IPS DF 19.7 (cell line): ENCODE data around the gene ABCD1.
"Not testable (repeated sequence)": the region's sequence is repeated elsewhere in the genome, so short reads cannot be mapped to it uniquely, and the experiment has no call there.

Experiments used
- DNase-seq: peaks from one replicate; pipeline ENCODE4 v3.0.0-alpha.2; 2013; ENCODE audit warnings: low read depth, low spot score

ABCD1 gene

DNA sequence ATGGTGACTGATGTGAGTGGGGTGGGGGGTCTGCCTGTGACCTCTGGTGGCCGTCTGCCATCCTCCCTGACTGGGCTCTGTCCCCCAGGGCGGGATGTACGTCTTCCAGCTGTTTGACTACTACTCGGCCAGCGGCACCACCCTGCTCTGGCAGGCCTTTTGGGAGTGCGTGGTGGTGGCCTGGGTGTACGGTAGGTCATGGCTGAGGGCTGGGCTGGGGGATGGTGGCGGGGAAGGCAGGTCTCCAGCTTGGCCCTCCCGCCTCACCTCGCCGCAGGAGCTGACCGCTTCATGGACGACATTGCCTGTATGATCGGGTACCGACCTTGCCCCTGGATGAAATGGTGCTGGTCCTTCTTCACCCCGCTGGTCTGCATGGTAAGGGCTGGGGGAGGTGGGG lies 30.4 kb upstream of the ABCD1 start:
- not testable (repeated sequence) for DNase-seq

DNA sequence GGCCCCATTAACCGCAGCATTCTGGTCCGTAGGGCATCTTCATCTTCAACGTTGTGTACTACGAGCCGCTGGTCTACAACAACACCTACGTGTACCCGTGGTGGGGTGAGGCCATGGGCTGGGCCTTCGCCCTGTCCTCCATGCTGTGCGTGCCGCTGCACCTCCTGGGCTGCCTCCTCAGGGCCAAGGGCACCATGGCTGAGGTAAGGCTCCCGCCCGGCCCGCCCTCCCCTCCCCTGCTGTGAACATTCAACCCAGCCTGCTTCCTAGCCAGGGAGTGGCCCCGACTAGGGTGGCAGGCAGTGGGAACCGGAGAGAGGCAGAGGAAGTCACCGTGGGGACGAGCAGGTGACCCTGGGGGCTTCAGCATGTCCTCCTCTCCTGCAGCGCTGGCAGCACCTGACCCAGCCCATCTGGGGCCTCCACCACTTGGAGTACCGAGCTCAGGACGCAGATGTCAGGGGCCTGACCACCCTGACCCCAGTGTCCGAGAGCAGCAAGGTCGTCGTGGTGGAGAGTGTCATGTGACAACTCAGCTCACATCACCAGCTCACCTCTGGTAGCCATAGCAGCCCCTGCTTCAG lies 29.9 kb upstream of the ABCD1 start:
- DNase-seq: no peak

GRCh38 chrX:153696100-153696499 lies 28.6 kb upstream of the ABCD1 start:
- no peak for DNase-seq

GRCh38 chrX:153696538-153696937 lies 28.1 kb upstream of the ABCD1 start:
- DNase-seq: not testable (repeated sequence)

- DNase-seq: not testable (repeated sequence)
These were observed 27.5 kb upstream of the ABCD1 start for GRCh38 chrX:153696986-153697722.

- DNase-seq: no peak
These were observed 26.5 kb upstream of the ABCD1 start for GRCh38 chrX:153697924-153698865.

DNA sequence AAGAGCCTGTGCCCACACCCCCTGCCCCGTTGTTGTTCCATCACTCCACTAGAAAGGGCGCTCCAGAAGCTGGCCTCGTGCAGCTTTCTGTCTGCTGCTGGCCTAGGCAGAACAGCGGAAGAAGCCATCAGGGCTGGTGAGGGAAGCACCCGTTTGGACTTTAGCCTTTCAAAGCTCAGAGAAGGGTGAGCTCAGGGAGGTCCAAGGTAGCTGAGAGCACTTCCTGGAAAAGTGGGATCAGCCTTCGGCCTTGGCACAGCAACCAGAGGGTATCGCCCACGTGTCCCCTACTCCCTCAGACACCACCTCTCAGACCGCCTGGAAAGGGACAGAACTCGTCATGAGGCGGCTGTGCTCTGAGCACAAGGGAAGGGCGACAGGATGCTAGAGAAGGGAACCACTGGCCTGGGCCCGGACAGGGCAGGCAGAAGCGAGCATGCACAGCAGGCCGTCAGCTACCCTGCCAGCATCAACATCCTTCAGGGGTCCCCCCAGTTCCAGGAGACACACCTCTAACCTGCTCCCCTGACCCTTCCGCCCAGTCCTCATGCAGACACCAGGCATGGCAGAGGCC lies 25.4 kb upstream of the ABCD1 start:
- not testable (repeated sequence) for DNase-seq

DNA sequence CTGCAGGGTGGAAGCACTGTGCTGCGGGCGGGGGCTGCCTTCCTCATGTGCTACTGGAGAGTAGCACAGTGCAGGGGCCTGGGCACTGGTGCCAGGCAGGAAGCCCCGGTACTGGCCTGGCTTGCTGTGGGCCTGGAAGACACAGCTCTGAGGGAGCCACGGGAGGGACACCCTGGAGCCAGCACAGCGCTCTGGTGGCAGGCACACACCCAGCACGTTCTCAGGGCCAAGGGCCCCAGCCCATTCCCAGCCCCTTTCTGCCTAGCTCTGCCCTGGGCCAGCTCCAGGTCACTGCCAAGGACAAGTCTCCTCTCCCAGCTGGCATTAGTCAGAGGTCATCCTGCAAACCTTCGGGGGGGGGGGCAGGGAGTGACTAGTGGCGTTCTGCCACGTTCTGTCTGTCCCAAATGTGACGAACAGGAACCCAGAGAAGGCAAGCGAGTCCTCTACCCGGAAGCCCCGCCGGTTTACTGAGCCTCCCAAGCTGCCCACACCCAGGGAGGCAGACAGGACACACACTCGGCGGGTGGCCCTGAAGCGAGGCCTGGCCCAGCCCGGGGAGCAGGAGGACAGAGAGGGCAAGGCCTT lies 24.8 kb upstream of the ABCD1 start:
- DNase-seq: not testable (repeated sequence)

DNA sequence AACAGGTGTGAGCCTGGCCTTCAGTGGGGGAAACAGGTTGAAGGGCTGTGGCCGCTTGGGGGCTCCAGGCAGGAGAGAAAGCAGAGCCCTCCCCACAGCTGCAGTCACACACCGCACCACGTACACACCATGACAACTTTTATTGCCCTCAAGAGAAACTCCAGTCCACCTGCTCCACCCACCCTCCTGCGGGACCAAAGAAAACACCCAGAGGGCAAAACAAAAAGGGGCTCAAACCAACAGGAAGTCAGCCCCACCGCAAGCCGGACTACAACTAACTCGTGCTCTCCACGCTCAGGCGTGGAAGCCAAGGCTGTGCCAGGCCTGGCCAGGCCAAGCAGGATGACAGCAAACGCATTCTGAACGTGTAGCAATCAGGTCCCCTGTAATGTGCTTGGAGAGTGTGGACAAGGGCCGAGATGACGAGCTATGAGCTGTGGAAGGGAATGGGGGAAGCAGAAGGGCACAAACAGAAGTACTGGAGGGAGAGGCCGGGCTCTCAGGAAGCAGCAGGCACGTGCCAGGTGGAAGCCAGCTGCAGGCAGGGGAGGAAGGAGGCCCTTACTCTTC lies 24.2 kb upstream of the ABCD1 start:
- DNase-seq: no peak

DNA sequence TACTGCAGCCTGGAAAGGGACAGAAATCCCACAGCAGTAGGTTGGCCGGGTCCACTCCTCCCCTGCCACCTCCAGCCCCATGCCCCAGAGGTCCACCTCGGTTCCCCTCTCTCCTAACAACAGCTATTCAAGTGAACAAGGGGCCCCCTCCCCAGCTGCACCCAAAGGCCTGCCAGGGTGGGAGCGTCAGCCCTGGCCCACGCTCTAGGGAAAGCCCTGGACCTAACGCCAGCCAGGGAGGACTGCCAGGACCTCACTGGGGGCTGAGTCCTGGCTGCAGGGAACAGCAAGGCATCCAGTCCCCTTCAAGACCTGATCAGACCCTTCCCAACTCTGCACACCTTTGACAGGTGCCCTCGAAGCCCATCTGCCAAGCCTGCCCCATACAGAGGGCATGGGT lies 23.7 kb upstream of the ABCD1 start:
- DNase-seq: no peak

DNA sequence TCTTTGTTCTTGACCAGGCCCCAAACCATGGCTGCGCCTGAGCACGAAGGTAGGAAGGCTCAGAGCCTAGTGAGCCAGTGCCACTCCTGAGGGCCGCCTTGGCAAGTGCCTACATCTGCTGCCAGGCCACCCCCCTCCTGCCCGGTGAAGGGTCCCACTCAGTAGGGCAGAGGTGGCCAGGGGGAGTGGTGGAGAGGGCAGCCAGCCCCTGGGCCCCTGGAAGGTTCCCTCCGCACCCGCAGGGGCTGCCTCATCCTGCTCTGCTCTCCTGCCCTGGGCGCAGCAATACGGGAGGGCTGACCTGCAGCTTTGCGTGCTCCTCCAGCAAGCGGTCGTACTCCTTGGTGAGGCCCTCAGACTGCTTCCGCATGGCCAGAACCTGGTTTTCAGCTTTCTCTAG lies 22.9 kb upstream of the ABCD1 start:
- DNase-seq: no peak

DNA sequence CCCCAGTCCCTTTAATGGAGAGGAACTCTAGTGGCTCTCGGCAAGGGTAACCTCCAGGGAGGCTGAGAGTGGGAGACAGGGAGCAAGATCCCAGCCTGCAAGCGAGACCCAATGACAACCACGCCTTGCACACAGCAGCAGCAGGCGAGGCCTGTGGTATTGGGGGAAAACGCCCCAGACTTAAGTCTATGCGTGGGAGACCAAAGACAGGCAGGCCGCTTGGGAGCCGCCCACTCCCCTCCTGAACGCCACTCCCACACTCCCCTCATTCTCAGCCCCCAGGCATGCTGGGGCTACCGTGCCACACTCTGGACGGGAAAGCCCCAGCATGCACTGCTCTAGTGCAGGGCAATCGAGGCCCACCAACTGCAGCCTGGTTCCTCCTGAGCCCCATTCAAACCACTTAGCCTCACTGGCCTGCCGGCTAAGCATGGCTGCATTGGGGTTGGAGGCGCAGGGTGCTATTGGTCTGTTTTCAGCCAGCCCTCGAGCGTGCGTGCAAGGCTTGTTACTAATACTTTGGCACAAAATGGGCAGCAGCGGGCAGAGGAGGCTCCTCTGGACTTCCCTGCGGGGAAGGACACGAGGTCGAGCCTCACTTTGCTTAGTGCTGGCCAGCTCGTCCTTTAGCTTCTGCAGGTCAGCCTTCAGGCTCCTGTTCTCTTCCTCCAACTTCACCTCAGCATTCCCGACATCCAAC lies 22.2 kb upstream of the ABCD1 start:
- DNase-seq: no peak

DNA sequence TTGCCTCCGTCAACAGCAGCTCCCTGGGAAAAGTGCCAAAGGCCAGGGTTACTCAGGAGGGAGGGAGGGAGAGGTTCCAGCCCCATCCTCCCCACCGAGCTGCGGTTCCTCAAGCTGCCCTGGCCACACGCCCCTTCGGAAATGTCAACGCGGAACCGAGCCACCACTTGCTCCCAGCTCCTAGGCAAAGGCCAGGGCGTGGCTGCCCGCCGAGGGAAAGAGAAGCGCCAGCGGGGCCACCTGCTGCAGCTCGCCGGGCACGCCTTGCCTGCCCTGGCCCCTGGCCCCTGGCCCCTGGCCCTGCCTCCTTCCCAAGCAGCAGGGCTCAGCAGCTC lies 21.7 kb upstream of the ABCD1 start:
- DNase-seq: no peak

DNA sequence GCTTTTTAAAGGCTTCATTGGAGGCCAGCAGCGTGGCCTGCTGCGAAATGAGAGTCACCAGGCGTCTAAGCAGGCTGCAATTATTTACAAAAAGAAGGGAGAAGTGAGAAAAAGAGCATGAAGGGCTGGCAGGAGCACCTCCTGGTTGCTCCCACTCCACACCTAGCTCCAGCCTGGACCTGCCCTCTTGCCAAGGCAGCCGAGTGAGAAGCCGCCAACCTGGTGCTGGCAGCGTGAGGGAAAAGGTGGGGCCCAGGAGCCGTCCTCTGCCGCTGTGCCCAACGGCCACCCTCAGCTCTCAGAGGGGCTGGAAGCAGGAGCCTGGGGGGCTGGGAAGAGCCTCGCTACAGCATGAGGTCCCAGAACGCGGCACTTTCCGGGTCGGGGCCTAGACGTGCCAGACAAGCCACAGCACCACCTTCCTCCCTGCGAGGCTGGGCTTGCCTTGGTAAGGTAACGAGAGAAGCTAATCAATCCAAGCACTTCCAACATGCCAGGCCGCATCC lies 20.6 kb upstream of the ABCD1 start:
- no peak for DNase-seq

DNA sequence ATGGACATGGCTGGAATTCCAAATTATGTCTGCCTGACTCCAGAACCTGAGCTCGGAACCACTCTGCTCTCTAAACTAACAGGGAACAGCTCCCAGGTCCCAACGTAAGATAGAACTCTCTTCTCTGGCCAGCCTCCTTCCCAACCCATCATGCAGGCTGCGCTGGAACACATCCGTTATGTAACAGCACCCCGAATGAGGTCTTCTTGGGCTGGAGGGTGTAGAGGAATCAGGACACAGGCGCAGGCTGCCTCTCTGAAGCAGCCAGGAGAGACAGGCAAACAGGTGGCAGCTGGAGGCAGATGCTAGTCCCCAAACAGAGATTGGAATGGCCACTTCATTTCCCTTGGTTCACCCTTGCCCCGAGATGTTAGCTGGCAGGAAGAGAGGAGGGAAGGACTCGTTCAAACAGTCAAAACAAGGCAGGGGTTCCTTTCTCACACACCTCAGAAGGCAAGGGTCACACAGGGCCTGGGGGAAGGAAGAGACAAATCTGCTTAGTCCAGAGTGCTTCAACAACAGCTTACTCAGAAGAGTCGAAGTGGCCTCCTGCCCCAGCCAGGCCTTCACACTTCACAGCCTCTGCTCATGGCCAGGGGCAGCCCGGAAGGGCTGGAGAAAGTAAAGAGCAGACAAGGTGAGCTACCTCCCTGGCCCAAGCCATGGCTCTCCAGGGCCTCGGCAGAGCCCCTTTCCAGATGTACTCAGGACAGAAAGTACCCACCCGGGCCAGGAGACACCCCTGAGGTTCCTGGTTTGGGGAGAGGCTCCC lies 19.8 kb upstream of the ABCD1 start:
- not testable (repeated sequence) for DNase-seq

DNA sequence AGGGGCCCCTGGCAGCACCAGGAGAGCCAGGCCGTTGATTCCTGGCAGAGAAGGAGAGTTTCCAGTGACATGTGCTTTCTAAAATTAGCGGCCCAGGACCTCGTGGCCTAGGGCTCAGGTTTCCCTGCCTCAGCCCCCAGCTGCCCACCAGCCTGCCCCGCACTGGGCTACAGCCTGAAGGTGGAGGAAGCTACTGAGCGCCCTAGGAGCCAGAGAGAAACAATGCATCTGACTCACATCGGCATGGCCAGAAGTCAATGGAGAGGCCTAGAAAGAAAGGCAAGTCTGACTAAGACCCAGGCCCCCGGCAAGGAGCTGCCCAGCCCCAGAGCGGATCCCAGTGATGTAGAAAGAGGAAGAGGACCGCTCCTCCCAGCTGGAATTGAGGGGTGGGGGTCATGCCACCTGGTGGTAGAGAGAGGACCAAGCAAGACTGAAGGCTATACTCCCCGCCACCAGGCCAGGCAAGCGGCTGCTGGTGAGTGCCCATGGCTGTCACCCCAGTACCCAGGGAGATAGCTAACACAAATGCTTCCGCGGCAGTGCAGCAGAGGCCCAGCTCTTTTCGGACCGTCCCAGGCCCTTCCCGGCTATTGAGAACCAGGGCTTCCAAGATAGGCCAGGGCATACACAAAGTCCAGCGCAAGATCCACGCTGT lies 19.1 kb upstream of the ABCD1 start:
- not testable (repeated sequence) for DNase-seq

GRCh38 chrX:153706799-153707198 lies 17.9 kb upstream of the ABCD1 start:
- DNase-seq: no peak

DNA sequence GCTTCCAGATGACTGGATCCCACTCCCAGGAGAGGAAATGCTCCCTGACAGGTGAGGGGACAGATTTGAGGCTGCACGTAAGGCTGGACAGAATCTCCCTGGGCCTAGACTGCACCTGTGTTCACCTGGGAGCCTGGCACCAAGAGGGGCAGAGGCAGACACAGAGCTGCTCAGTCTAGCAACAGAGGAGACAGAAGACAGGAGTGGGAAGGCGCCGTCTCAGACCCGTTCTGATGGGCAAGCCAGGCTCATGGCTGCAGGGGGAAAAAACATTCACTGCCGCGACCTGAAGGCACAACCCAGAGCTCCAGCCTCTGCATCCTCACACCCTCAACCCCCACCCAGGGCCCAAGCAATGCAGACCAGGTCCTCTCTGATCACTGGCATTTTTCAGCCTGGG lies 17.2 kb upstream of the ABCD1 start:
- no peak for DNase-seq

GRCh38 chrX:153708415-153708814 lies 16.2 kb upstream of the ABCD1 start:
- DNase-seq: no peak
